NCI-H82 (cell line): ENCODE results near the gene MXRA8.

Source experiments
- DNase-seq: peaks from one replicate; lab custom pipeline; 2025; lab: John Stamatoyannopoulos, UW

Gene MXRA8

GRCh38 chr1:1349256-1350012, 8.9 kb downstream of the MXRA8 start, which contains the start of gene DVL1:
DVL1 (minus strand) TSS chr1:1349418; CDS start chr1:1349065, 353 bp downstream.
- DNase-seq, result peak; percentile 87

- peak; percentile 63 for DNase-seq
These were observed 9.7 kb downstream of the MXRA8 start for GRCh38 chr1:1348420-1349255.

- peak; percentile 64 for DNase-seq
These were observed 10.5 kb downstream of the MXRA8 start for GRCh38 chr1:1347663-1348419.

- no peak for DNase-seq
These were observed 11.2 kb downstream of the MXRA8 start for GRCh38 chr1:1347026-1347595.

- DNase-seq, result no peak
These were observed 11.9 kb downstream of the MXRA8 start for GRCh38 chr1:1346501-1346890.

- DNase-seq, result no peak
These were observed 12.4 kb downstream of the MXRA8 start for GRCh38 chr1:1345860-1346500.

- no peak for DNase-seq
These were observed 13.0 kb downstream of the MXRA8 start for GRCh38 chr1:1345384-1345783.

- peak; percentile 72 for DNase-seq
These were observed 13.5 kb downstream of the MXRA8 start for GRCh38 chr1:1344655-1345361.

- no peak for DNase-seq
These were observed 14.4 kb downstream of the MXRA8 start for GRCh38 chr1:1343811-1344421.

GRCh38 chr1:1342584-1343115, 15.7 kb downstream of the MXRA8 start:
- DNase-seq, result no peak

GRCh38 chr1:1342061-1342562, 16.2 kb downstream of the MXRA8 start:
- no peak for DNase-seq

- DNase-seq, result no peak
These were observed 16.8 kb downstream of the MXRA8 start for GRCh38 chr1:1341549-1342021.

GRCh38 chr1:1340791-1341548, 17.4 kb downstream of the MXRA8 start:
- DNase-seq, result no peak

GRCh38 chr1:1340185-1340584, 18.2 kb downstream of the MXRA8 start:
- DNase-seq, result no peak

- no peak for DNase-seq
These were observed 20.1 kb downstream of the MXRA8 start for GRCh38 chr1:1338278-1338677.

- DNase-seq, result peak; percentile 67
These were observed 20.6 kb downstream of the MXRA8 start for GRCh38 chr1:1337793-1338147.

GRCh38 chr1:1336931-1337792, 21.2 kb downstream of the MXRA8 start:
- no peak for DNase-seq

- DNase-seq, result no peak
These were observed 21.9 kb downstream of the MXRA8 start for GRCh38 chr1:1336446-1336845.
